BJ (cell line): ENCODE data around the gene NAALADL2. TPM values are rescaled to one million over a fixed set of nuclear protein-coding genes. Genes with fewer than 3 reads are reported as not detected.

Experiments
- CTCF ChIA-PET: fragments of 350-600 bp; formaldehyde crosslinking; extraction: SDS; loops from one replicate; lab custom pipeline; 2021; ENCODE audit warnings: antibody characterized with exemption, inconsistent platforms; lab: Yijun Ruan, JAX
- POLR2A ChIA-PET: fragments of 300-600 bp; sonication (Branson Sonifier 250); formaldehyde crosslinking; extraction: SDS; loops from one replicate; lab custom pipeline; 2021; ENCODE audit warnings: antibody characterized with exemption; lab: Charles Lee
- DNase-seq: peaks from one replicate; pipeline ENCODE4 v3.0.0-alpha.2; 2011; ENCODE audit warnings: low read depth
- H3K27me3 ChIP-seq: 2 replicates; pipeline ENCODE4 v1.6.0; 2011; ENCODE audit warnings: low read length; ENCODE audit not compliant: control insufficient read depth, insufficient read depth
- H3K36me3 ChIP-seq: 2 replicates; pipeline ENCODE4 v1.5.1; 2011; ENCODE audit warnings: low read length; ENCODE audit not compliant: control insufficient read depth, insufficient read depth
- H3K4me3 ChIP-seq: 2 replicates; pipeline ENCODE4 v1.5.1; 2011; ENCODE audit warnings: low read depth, mild to moderate bottlenecking, control low read depth, low read length
- CTCF ChIP-seq: IDR thresholded peaks from 2 replicates; pipeline ENCODE4 v1.5.1; 2011; ENCODE audit warnings: low read depth, mild to moderate bottlenecking, control low read depth, inconsistent platforms, low read length, moderate library complexity; ENCODE audit not compliant: insufficient read depth
- polyA plus RNA-seq: library from polyadenylated mRNA; depleted of rRNA; stranded (reverse); fragments of >200 nt; gene quantifications from 2 replicates; pipeline ENCODE4 v1.2.3, GENCODE V29; 2011

The NAALADL2 gene
- polyA plus RNA-seq, 1 experiment: 3.6 TPM

- POLR2A ChIA-PET: no interaction called here
- no peaks in the 10 kb centered on the region for H3K36me3 ChIP-seq
- CTCF ChIA-PET: no interaction called here
- no peaks in the 10 kb centered on the region for H3K27me3 ChIP-seq
- TF ChIP-seq CTCF: no peak
- H3K4me3 ChIP-seq: no peak overlapping the region
- no peak for DNase-seq
Observed at GRCh38 chr3:175149675-175150074, 290.5 kb downstream of the NAALADL2 start.

DNA sequence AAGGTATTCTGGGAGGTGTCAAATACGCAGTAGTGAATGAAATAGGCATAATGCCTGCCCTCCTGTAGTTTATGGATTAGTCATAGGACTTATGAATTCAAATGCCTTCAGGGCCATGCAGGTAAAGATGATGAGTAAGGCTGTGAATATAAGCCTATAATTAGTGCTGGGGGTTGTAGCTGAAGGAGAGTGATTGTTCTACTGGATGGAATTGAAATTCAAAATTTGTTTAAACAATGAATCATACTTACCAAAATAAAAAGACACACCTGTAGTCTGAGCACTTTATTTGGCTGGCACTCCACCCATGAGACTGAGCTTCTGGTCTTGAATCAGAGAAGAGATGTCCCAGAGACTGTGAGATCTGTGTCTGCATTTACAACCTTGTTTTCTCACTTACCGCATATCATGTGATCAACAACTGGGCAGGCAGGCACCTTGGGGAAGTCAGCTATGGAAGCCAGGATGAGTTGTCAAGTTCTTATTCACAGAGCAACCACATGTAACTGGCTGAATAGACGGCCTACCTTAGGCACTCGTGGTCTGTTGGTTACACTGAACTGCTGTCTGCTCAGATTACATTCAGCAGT, 291.8 kb downstream of the NAALADL2 start:
- Histone ChIP-seq H3K36me3 (no peaks in the 10 kb centered on the region), H3K27me3 (no peaks in the 10 kb centered on the region), H3K4me3 (no peak overlapping the region)
- no peak for DNase-seq
- ChIA-PET POLR2A (interaction anchor here (0.6 kb wide), 1 partner anchor 1061 kb away, joined by 7 read pairs; no protein-coding TSS in a partner anchor), CTCF (interaction anchor here (0.9 kb wide), 1 partner anchor 9 kb away, joined by 3 read pairs; no protein-coding TSS in a partner anchor)
- no peak for TF ChIP-seq CTCF

DNA sequence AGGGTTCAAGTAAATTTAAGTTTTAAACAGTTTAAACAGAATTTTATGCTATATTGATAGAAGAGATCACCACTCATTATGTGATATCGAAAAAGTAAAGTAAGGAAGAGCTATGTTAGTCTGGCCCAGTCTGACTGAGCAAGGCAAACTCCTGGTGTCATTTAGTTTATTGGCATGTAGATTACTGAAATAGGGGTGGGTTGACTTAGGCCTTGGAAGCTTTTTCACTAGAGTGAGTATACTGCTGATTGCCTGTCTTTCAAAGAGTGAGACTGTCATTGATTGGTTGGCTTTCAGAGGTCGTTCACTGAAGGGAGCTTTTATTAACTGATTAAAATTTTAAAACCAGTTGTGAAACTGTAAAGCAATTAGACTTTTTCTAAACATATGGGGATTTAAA, 294.5 kb downstream of the NAALADL2 start:
- Histone ChIP-seq H3K27me3 (no peaks in the 10 kb centered on the region), H3K36me3 (no peaks in the 10 kb centered on the region), H3K4me3 (no peak overlapping the region)
- DNase-seq: no peak
- CTCF ChIA-PET: no interaction called here
- POLR2A ChIA-PET: no interaction called here
- no peak for TF ChIP-seq CTCF

- POLR2A ChIA-PET: no interaction called here
- CTCF ChIA-PET: interaction anchor here (1.3 kb wide), 1 partner anchor 9 kb away, joined by 3 read pairs; no protein-coding TSS in a partner anchor
- H3K36me3 ChIP-seq: no peaks in the 10 kb centered on the region
- H3K27me3 ChIP-seq: no peaks in the 10 kb centered on the region
- H3K4me3 ChIP-seq: no peak overlapping the region
- TF ChIP-seq CTCF: no peak
- DNase-seq: no peak
Observed at GRCh38 chr3:175155172-175155571, 296.0 kb downstream of the NAALADL2 start.

- H3K36me3 ChIP-seq: no peaks in the 10 kb centered on the region
- H3K27me3 ChIP-seq: no peaks in the 10 kb centered on the region
- ChIA-PET CTCF (no interaction called here), POLR2A (no interaction called here)
- no peak for DNase-seq
- H3K4me3 ChIP-seq: no peak overlapping the region
- TF ChIP-seq CTCF: no peak
Observed at GRCh38 chr3:175159202-175159601, 300.1 kb downstream of the NAALADL2 start.
